D341Med (cell line): ENCODE data around the gene AMZ2.

Experiments used
- DNase-seq: peaks from one replicate; pipeline ENCODE4 v3.0.0; 2012; ENCODE audit warnings: low spot score

The AMZ2 gene

GRCh38 chr17:68290955-68291835 is 43.4 kb downstream of the AMZ2 start, which contains the start of the genes ARSG and SLC16A6:
Gene ARSG, plus strand, starts transcription at chr17:68291495. Its CDS starts 15,999 bp downstream, at chr17:68307494.
Gene SLC16A6, minus strand, starts transcription at chr17:68291127. Its CDS starts 12,807 bp downstream, at chr17:68278320.
- peak; percentile 99 for DNase-seq

GRCh38 chr17:68291836-68292688 is 44.2 kb downstream of the AMZ2 start:
- DNase-seq: peak; percentile 98

- no peak for DNase-seq
Measured at GRCh38 chr17:68292689-68293040, 44.8 kb downstream of the AMZ2 start.

- no peak for DNase-seq
Measured at GRCh38 chr17:68293490-68294195, 45.8 kb downstream of the AMZ2 start.

- no peak for DNase-seq
Measured at GRCh38 chr17:68294196-68294555, 46.3 kb downstream of the AMZ2 start.

- DNase-seq: no peak
Measured at GRCh38 chr17:68294617-68295016, 46.8 kb downstream of the AMZ2 start.

GRCh38 chr17:68295086-68295485 is 47.2 kb downstream of the AMZ2 start:
- no peak for DNase-seq

- DNase-seq: no peak
Measured at GRCh38 chr17:68296217-68297191, 48.7 kb downstream of the AMZ2 start.

- no peak for DNase-seq
Measured at GRCh38 chr17:68297195-68297594, 49.4 kb downstream of the AMZ2 start.

- no peak for DNase-seq
Measured at GRCh38 chr17:68298601-68299000, 50.8 kb downstream of the AMZ2 start.

- no peak for DNase-seq
Measured at GRCh38 chr17:68299817-68300216, 52.0 kb downstream of the AMZ2 start.

GRCh38 chr17:68301438-68301959 is 53.7 kb downstream of the AMZ2 start:
- no peak for DNase-seq

- no peak for DNase-seq
Measured at GRCh38 chr17:68302066-68302564, 54.3 kb downstream of the AMZ2 start.

- DNase-seq: no peak
Measured at GRCh38 chr17:68302666-68303065, 54.8 kb downstream of the AMZ2 start.

GRCh38 chr17:68304706-68305105 is 56.9 kb downstream of the AMZ2 start:
- DNase-seq: no peak

- DNase-seq: no peak
Measured at GRCh38 chr17:68305142-68305541, 57.3 kb downstream of the AMZ2 start.
